RWPE1 (cell line): ENCODE data around the gene HES1.

Experiments
- CTCF ChIA-PET: fragments of 350-600 bp; sonication (Branson Sonifier 250); formaldehyde crosslinking; extraction: SDS; loops from one replicate; lab custom pipeline; 2021; lab: Yijun Ruan, JAX
- POLR2A ChIA-PET: fragments of 400-600 bp; formaldehyde crosslinking; extraction: SDS; loops from one replicate; lab custom pipeline; 2020; ENCODE audit warnings: antibody characterized with exemption; ENCODE audit not compliant: low non-redundant PET; lab: Yijun Ruan, JAX
- DNase-seq: peaks from one replicate; pipeline ENCODE4 v3.0.0; 2012; ENCODE audit warnings: low spot score
- H3K27ac ChIP-seq: fragments of 450-650 bp; 2 replicates; pipeline ENCODE4 v1.5.1; 2017
- TF ChIP-seq, protein P1 (sequence below): fragments of 450-650 bp; conservative IDR thresholded peaks from 2 replicates; pipeline ENCODE4 v1.5.1; 2017; ENCODE audit warnings: low read depth, mild to moderate bottlenecking

Gene HES1

DNA sequence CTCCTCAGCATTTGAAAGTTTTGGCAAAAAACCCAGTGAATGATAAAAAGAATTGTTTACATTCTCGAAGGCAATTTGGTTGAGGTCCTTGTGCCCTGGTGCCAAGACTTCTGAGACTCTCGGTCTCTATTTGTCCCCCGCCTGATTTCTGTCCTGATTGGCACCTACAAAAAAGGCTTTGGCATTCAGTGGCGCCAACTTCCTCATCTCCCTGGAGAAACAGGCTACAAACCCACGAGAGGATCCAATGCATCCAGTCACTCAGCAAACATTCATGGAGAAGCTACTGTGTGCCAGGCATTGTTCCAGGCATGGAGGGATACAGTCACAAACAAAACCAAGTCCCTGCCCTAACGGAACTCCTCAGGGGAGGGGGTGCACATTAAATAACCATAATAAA is 42.7 kb downstream of the HES1 start:
- CTCF ChIA-PET = interaction anchor here (0.7 kb wide), 1 partner anchor 187 kb away, joined by 4 read pairs; no protein-coding TSS in a partner anchor
- no peak overlapping the region for H3K27ac ChIP-seq
- TF ChIP-seq, protein P1, sequence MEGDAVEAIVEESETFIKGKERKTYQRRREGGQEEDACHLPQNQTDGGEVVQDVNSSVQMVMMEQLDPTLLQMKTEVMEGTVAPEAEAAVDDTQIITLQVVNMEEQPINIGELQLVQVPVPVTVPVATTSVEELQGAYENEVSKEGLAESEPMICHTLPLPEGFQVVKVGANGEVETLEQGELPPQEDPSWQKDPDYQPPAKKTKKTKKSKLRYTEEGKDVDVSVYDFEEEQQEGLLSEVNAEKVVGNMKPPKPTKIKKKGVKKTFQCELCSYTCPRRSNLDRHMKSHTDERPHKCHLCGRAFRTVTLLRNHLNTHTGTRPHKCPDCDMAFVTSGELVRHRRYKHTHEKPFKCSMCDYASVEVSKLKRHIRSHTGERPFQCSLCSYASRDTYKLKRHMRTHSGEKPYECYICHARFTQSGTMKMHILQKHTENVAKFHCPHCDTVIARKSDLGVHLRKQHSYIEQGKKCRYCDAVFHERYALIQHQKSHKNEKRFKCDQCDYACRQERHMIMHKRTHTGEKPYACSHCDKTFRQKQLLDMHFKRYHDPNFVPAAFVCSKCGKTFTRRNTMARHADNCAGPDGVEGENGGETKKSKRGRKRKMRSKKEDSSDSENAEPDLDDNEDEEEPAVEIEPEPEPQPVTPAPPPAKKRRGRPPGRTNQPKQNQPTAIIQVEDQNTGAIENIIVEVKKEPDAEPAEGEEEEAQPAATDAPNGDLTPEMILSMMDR = no peak
- POLR2A ChIA-PET = no interaction called here
- DNase-seq = no peak

DNA sequence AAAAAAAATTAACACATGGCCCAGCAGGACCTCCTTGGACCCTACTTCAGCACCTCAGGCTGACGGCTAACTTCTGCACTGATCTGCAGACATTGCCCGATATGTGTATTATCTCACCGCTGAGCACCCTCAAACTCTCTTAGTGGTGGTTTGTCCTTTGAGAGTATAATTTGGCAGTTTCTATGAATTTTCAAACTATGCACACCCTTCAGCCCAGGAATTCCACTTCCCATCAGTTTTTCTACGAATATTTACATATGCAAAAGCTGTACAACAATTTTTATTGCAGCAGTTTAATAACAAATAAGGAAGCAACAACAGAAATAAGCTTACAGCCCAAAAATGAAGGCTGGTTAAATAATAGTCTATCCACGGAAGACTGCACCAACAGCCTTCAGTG is 44.6 kb downstream of the HES1 start:
- ChIA-PET POLR2A (no interaction called here), CTCF (no interaction called here)
- DNase-seq = no peak
- TF ChIP-seq, protein P1 = no peak
- no peak overlapping the region for H3K27ac ChIP-seq

DNA sequence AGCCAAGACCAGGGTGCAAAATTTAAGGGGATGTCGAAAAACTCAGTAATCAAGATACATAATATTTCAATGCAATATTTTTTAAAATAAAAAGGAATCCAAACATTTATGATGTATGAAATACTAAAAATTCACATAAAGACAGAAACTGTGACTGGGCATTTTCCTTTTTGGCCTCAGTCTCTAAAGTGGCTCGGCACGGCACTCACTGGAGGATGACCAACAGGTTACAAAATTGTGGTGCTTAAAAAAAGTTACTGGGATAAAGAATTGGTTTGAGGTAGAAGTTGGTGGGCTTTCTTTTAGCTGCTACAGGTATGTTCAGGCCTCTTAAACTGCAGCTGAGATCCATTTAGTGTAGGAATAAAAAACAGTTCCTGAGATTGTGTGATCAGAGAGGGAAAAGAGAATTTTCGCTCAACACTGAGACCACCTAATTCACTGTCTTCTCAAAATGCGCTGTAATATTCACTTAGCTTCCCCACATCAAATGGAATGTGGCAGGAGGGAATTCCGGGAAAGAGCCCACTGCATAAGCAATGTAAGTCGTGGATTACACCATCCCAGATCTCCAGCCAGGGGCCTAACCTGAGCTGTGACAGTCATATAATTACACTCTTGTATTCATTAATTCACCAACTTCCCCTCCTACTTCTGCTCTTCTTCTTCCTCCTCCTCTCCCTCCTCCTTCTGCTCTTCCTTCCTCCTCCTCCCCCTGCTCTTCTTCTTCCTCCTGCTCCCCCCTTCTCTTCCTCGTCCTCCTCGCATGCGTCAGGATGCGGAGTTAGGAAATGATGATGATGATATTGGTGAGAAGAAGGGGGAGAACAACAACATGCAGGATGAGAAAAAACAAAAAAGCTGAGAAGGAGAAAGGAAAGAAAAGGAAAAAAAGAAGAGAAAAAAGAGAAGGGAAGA is 45.9 kb downstream of the HES1 start:
- no peak overlapping the region for H3K27ac ChIP-seq
- TF ChIP-seq, protein P1 = no peak
- ChIA-PET POLR2A (no interaction called here), CTCF (interaction anchor here (1.0 kb wide), 1 partner anchor 23 kb away, joined by 3 read pairs; no protein-coding TSS in a partner anchor)
- no peak for DNase-seq

DNA sequence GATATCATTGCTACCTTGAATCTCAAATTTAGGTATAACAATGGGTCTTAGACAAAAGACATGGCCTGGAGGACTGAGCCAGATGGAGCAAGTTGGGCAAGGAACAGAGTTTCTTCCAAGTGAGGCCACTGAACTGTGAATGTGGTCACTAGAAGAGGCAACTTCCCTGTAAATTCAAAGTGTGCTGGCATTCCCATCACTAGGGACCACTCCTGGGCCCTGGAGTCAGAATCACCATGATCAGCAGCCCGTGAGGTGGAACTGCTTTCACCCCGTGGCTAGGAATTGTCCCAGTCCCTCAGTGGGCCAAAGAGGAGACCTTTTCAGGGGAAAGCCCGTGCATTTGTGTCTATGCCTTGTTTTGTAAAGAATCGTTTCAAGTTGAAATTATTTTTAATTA is 47.3 kb downstream of the HES1 start:
- DNase-seq = no peak
- TF ChIP-seq, protein P1 = no peak
- H3K27ac ChIP-seq = no peak overlapping the region
- POLR2A ChIA-PET = no interaction called here
- CTCF ChIA-PET = interaction anchor here (0.6 kb wide), 2 partner anchors 15 to 407 kb away, joined by 3 read pairs; no protein-coding TSS in a partner anchor

GRCh38 chr3:194184265-194184751 is 48.4 kb downstream of the HES1 start:
- DNase-seq = no peak
- TF ChIP-seq, protein P1 = no peak
- H3K27ac ChIP-seq = no peak overlapping the region
- ChIA-PET POLR2A (no interaction called here), CTCF (interaction anchor here (0.8 kb wide), 1 partner anchor 132 kb away, joined by 4 read pairs; no protein-coding TSS in a partner anchor)

GRCh38 chr3:194184801-194185200 is 48.9 kb downstream of the HES1 start:
- no peak for DNase-seq
- H3K27ac ChIP-seq = no peak overlapping the region
- TF ChIP-seq, protein P1 = no peak
- POLR2A ChIA-PET = no interaction called here
- CTCF ChIA-PET = interaction anchor here (0.7 to 0.8 kb wide), 2 partner anchors 128 to 131 kb away, joined by 3 to 4 read pairs; no protein-coding TSS in a partner anchor
